GM23338 (cell line): ENCODE measurements around the gene GLP1R. TPM values are rescaled to one million over a fixed set of nuclear protein-coding genes. Genes with fewer than 3 reads are reported as not detected.

Experiments used
- ATAC-seq: fragments of 200-7000 bp; cut with Tn5 transposase; 3 replicates; pipeline ENCODE4 v1.9.1; 2020
- DNase-seq: peaks from one replicate; pipeline ENCODE4 v3.0.0-alpha.2; 2015; ENCODE audit warnings: low spot score
- H2AFZ ChIP-seq: fragments of 200-600 bp; sonication (generic); 2 replicates; pipeline ENCODE4 v1.8.0; 2016; ENCODE audit warnings: antibody characterized with exemption, mild to moderate bottlenecking, moderate library complexity
- H3F3A ChIP-seq: fragments of 200-600 bp; sonication (generic); replicated peaks from 2 replicates; pipeline ENCODE4 v1.8.0; 2017; ENCODE audit warnings: antibody characterized with exemption, mixed run types, low read depth
- H3K27ac ChIP-seq: fragments of 200-600 bp; sonication (generic); 2 replicates; pipeline ENCODE4 v1.6.1; 2016; ENCODE audit warnings: low read depth
- H3K27me3 ChIP-seq: fragments of 200-600 bp; sonication (generic); 2 replicates; pipeline ENCODE4 v1.8.0; 2016; ENCODE audit warnings: mild to moderate bottlenecking, mixed run types, moderate library complexity; ENCODE audit not compliant: insufficient read depth
- H3K36me3 ChIP-seq: fragments of 200-600 bp; sonication (generic); 2 replicates; pipeline ENCODE4 v1.8.0; 2016; ENCODE audit warnings: mild to moderate bottlenecking; ENCODE audit not compliant: insufficient read depth
- H3K4me1 ChIP-seq: fragments of 200-600 bp; sonication (generic); 2 replicates; pipeline ENCODE4 v1.8.0; 2016; ENCODE audit warnings: mild to moderate bottlenecking, moderate library complexity; ENCODE audit not compliant: insufficient read depth
- H3K4me2 ChIP-seq: fragments of 200-600 bp; sonication (generic); 2 replicates; pipeline ENCODE4 v1.7.1; 2017; ENCODE audit warnings: mixed run types
- H3K4me3 ChIP-seq: fragments of 200-600 bp; sonication (generic); 2 replicates; pipeline ENCODE4 v1.6.1; 2016; ENCODE audit warnings: mixed run types
- H3K79me2 ChIP-seq: fragments of 200-600 bp; sonication (generic); replicated peaks from 2 replicates; pipeline ENCODE4 v1.8.0; 2017; ENCODE audit warnings: mild to moderate bottlenecking; ENCODE audit not compliant: insufficient read depth
- H3K9me2 ChIP-seq: fragments of 200-600 bp; sonication (generic); 2 replicates; pipeline ENCODE4 v1.8.0; 2017; ENCODE audit not compliant: insufficient read depth
- H4K20me1 ChIP-seq: fragments of 200-600 bp; sonication (generic); replicated peaks from 2 replicates; pipeline ENCODE4 v1.8.0; 2017; ENCODE audit warnings: mild to moderate bottlenecking; ENCODE audit not compliant: insufficient read depth
- H3K27ac Mint-ChIP-seq: 2 replicates; pipeline ENCODE4 v1.8.0; 2020; ENCODE audit warnings: inconsistent platforms, mild to moderate bottlenecking, moderate library complexity, mixed read lengths
- H3K27me3 Mint-ChIP-seq: 3 replicates; pipeline ENCODE4 v1.8.0; 2022; ENCODE audit warnings: low read depth, mild to moderate bottlenecking, moderate library complexity, mixed read lengths, inconsistent platforms; ENCODE audit not compliant: insufficient read depth, poor library complexity
- H3K36me3 Mint-ChIP-seq: 3 replicates; pipeline ENCODE4 v1.8.0; 2021; ENCODE audit warnings: low read depth, mild to moderate bottlenecking, inconsistent platforms, moderate library complexity, mixed read lengths
- H3K4me1 Mint-ChIP-seq: 3 replicates; pipeline ENCODE4 v1.8.0; 2020; ENCODE audit warnings: mild to moderate bottlenecking, inconsistent platforms, mixed read lengths
- H3K4me3 Mint-ChIP-seq: 3 replicates; pipeline ENCODE4 v1.8.0; 2021; ENCODE audit warnings: moderate library complexity, mild to moderate bottlenecking, inconsistent platforms, mixed read lengths
- H3K9me3 Mint-ChIP-seq: 3 replicates; pipeline ENCODE4 v1.8.0; 2020; ENCODE audit warnings: moderate library complexity, mild to moderate bottlenecking, inconsistent platforms, mixed read lengths
- CREB1 ChIP-seq: fragments of 250-450 bp; sonication (Bioruptor Pico); IDR thresholded peaks from 2 replicates; pipeline ENCODE4 v1.5.0; 2020; ENCODE audit warnings: low read depth, mild to moderate bottlenecking, moderate library complexity
- EZH2 ChIP-seq: fragments of 200-600 bp; sonication (generic); IDR thresholded peaks from one replicate; pipeline ENCODE4 v1.8.0; 2017; ENCODE audit warnings: antibody characterized with exemption, mild to moderate bottlenecking, low read depth; ENCODE audit not compliant: unreplicated experiment
- EZH2phosphoT487 ChIP-seq: fragments of 200-600 bp; sonication (generic); IDR thresholded peaks from one replicate; pipeline ENCODE4 v1.8.1; 2018; ENCODE audit warnings: antibody characterized with exemption; ENCODE audit not compliant: unreplicated experiment
- JUNB ChIP-seq: IDR thresholded peaks from one replicate; pipeline ENCODE4 v1.6.1; 2016; ENCODE audit warnings: antibody characterized with exemption; ENCODE audit not compliant: unreplicated experiment
- NANOG ChIP-seq: IDR thresholded peaks from 2 replicates; pipeline ENCODE4 v1.6.1; 2016; ENCODE audit warnings: antibody characterized with exemption, borderline replicate concordance
- POLR2AphosphoS5 ChIP-seq: IDR thresholded peaks from 2 replicates; pipeline ENCODE4 v1.6.1; 2016; ENCODE audit warnings: antibody characterized with exemption, low read depth
- STAT1 ChIP-seq: IDR thresholded peaks from one replicate; pipeline ENCODE4 v1.6.1; 2016; ENCODE audit warnings: antibody characterized with exemption; ENCODE audit not compliant: unreplicated experiment
- ZNF114 ChIP-seq: fragments of 250-450 bp; sonication (Bioruptor Pico); IDR thresholded peaks from 2 replicates; pipeline ENCODE4 v1.5.0; 2020; ENCODE audit warnings: mild to moderate bottlenecking, moderate library complexity
- ZNF331 ChIP-seq: fragments of 250-450 bp; sonication (Bioruptor Pico); IDR thresholded peaks from 2 replicates; pipeline ENCODE4 v1.5.0; 2020; ENCODE audit warnings: low read depth, mild to moderate bottlenecking, moderate library complexity
- ZNF462 ChIP-seq: fragments of 250-450 bp; sonication (Bioruptor Pico); IDR thresholded peaks from 2 replicates; pipeline ENCODE4 v1.5.0; 2020; ENCODE audit warnings: mild to moderate bottlenecking, moderate library complexity
- polyA plus RNA-seq: library from polyadenylated mRNA; unstranded; fragments of >200 nt; fragmentation: Nextera tagmentation; extraction: Ambion mirVana; gene quantifications from 2 replicates; pipeline ENCODE4 v1.2.1, GENCODE V29; 2016
- total RNA-seq: library from RNA; depleted of rRNA; stranded (reverse); fragments of >200 nt; shearing (Covaris generic); gene quantifications from 2 replicates; pipeline ENCODE4 v1.2.3, GENCODE V29; 2014
- TF ChIP-seq, protein P1 (sequence below): IDR thresholded peaks from 2 replicates; pipeline ENCODE4 v1.6.1; 2016; ENCODE audit warnings: antibody characterized with exemption
- TF ChIP-seq, protein P2 (sequence below): IDR thresholded peaks from one replicate; pipeline ENCODE4 v1.6.1; 2018; ENCODE audit warnings: antibody characterized with exemption; ENCODE audit not compliant: unreplicated experiment
- TF ChIP-seq, protein P3 (sequence below), 2 experiments: fragments of 200-600 bp in 1 of 2; sonication (generic) in 1 of 2; conservative IDR thresholded peaks; 2 replicates each; pipeline versions ENCODE4 v1.5.1 to v1.6.1; 2016 to 2017; ENCODE audit warnings: antibody characterized with exemption in 2 of 2, low read depth in 2 of 2, mild to moderate bottlenecking in 2 of 2, moderate library complexity in 1 of 2

GLP1R gene
- total and polyA plus RNA-seq, 2 experiments from 2014 or later: 0.42 to 3.7 TPM

- Mint-ChIP-seq H3K27me3 (peaks cover 7% of the 10 kb centered on the region), H3K36me3 (no peaks in the 10 kb centered on the region)
Measured at GRCh38 chr6:39124114-39124513, 75.5 kb downstream of the GLP1R start.

More at GRCh38 chr6:39124114-39124513, 75.5 kb downstream of the GLP1R start:
- Mint-ChIP-seq H3K9me3 (no peaks in the 10 kb centered on the region), H3K4me1 (no peaks in the 10 kb centered on the region), H3K27ac (no peak overlapping the region), H3K4me3 (no peak overlapping the region)
- Histone ChIP-seq H3K4me2 (no peak overlapping the region), H3K36me3 (no peaks in the 10 kb centered on the region), H3K79me2 (no peaks in the 10 kb centered on the region), H3K4me3 (no peak overlapping the region), H3K27me3 (no peaks in the 10 kb centered on the region), H4K20me1 (no peaks in the 10 kb centered on the region), H3K27ac (no peak overlapping the region), H3F3A (no peaks in the 10 kb centered on the region), H3K4me1 (no peaks in the 10 kb centered on the region), H2AFZ (no peak overlapping the region), H3K9me2 (no peaks in the 10 kb centered on the region)
- ATAC-seq (no peak), DNase-seq (no peak)
- TF ChIP-seq ZNF462: no peak
- no peak for TF ChIP-seq ZNF331 (CRISPR knock-in tag)
- TF ChIP-seq EZH2: no peak
- no peak for TF ChIP-seq STAT1
- no peak for TF ChIP-seq CREB1 (CRISPR knock-in tag)
- no peak for TF ChIP-seq ZNF114
- TF ChIP-seq EZH2phosphoT487: no peak
- no peak for TF ChIP-seq JUNB
- no peak for TF ChIP-seq POLR2AphosphoS5
- TF ChIP-seq, protein P1, sequence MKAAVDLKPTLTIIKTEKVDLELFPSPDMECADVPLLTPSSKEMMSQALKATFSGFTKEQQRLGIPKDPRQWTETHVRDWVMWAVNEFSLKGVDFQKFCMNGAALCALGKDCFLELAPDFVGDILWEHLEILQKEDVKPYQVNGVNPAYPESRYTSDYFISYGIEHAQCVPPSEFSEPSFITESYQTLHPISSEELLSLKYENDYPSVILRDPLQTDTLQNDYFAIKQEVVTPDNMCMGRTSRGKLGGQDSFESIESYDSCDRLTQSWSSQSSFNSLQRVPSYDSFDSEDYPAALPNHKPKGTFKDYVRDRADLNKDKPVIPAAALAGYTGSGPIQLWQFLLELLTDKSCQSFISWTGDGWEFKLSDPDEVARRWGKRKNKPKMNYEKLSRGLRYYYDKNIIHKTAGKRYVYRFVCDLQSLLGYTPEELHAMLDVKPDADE: no peak
- TF ChIP-seq, protein P2, sequence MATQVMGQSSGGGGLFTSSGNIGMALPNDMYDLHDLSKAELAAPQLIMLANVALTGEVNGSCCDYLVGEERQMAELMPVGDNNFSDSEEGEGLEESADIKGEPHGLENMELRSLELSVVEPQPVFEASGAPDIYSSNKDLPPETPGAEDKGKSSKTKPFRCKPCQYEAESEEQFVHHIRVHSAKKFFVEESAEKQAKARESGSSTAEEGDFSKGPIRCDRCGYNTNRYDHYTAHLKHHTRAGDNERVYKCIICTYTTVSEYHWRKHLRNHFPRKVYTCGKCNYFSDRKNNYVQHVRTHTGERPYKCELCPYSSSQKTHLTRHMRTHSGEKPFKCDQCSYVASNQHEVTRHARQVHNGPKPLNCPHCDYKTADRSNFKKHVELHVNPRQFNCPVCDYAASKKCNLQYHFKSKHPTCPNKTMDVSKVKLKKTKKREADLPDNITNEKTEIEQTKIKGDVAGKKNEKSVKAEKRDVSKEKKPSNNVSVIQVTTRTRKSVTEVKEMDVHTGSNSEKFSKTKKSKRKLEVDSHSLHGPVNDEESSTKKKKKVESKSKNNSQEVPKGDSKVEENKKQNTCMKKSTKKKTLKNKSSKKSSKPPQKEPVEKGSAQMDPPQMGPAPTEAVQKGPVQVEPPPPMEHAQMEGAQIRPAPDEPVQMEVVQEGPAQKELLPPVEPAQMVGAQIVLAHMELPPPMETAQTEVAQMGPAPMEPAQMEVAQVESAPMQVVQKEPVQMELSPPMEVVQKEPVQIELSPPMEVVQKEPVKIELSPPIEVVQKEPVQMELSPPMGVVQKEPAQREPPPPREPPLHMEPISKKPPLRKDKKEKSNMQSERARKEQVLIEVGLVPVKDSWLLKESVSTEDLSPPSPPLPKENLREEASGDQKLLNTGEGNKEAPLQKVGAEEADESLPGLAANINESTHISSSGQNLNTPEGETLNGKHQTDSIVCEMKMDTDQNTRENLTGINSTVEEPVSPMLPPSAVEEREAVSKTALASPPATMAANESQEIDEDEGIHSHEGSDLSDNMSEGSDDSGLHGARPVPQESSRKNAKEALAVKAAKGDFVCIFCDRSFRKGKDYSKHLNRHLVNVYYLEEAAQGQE: no peak
- TF ChIP-seq, protein P3, sequence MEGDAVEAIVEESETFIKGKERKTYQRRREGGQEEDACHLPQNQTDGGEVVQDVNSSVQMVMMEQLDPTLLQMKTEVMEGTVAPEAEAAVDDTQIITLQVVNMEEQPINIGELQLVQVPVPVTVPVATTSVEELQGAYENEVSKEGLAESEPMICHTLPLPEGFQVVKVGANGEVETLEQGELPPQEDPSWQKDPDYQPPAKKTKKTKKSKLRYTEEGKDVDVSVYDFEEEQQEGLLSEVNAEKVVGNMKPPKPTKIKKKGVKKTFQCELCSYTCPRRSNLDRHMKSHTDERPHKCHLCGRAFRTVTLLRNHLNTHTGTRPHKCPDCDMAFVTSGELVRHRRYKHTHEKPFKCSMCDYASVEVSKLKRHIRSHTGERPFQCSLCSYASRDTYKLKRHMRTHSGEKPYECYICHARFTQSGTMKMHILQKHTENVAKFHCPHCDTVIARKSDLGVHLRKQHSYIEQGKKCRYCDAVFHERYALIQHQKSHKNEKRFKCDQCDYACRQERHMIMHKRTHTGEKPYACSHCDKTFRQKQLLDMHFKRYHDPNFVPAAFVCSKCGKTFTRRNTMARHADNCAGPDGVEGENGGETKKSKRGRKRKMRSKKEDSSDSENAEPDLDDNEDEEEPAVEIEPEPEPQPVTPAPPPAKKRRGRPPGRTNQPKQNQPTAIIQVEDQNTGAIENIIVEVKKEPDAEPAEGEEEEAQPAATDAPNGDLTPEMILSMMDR (conservative IDR thresholded peaks at IDR 0.05; ENCODE audit: low read depth in 2 of 2): no peak
- TF ChIP-seq NANOG: no peak
